Sciatic nerve (tissue), 2 donors: ENCODE measurements around the gene GRXCR1. TPM values are rescaled to one million over a fixed set of nuclear protein-coding genes. Genes with fewer than 3 reads are reported as not detected.

Experiments
- ATAC-seq: fragments of 200-7000 bp; cut with Tn5 transposase; one replicate; pipeline ENCODE4 v1.9.1; 2020; ENCODE audit warnings: mild to moderate bottlenecking, moderate library complexity
- DNase-seq: peaks from one replicate; pipeline ENCODE4 v3.0.0-alpha.2; 2020; ENCODE audit warnings: low spot score
- intact Hi-C: fragments of 100-400 bp; cut with DNase I; formaldehyde crosslinking; loops from one replicate; pipeline ENCODE4 v1.14.2; 2022
- total RNA-seq: library from RNA; stranded (reverse); fragmentation: NEBNext Ultra II Directional; extraction: Animal tissue kit (Norgen Biotek cat#: 25700); gene quantifications from one replicate; pipeline ENCODE4 v1.2.1, GENCODE V29; 2021
- donor health status: DM: no; HTN: no; CAD: no.
- donor health status: DM: no; HTN: no; CAD: no.

Gene GRXCR1
- total RNA-seq, 1 donor from 2014 or later, result not detected

GRCh38 chr4:42923431-42923830, 30.9 kb downstream of the GRXCR1 start:
- ATAC-seq (no peak), DNase-seq (no peak)
- intact Hi-C loops, result no loop called here

GRCh38 chr4:42925921-42926320, 33.4 kb downstream of the GRXCR1 start:
- no peak for ATAC-seq
- intact Hi-C loops, result no loop called here

GRCh38 chr4:42927946-42928345, 35.4 kb downstream of the GRXCR1 start:
- ATAC-seq, result no peak
- no peak for DNase-seq
- intact Hi-C loops, result no loop called here

More at GRCh38 chr4:42925921-42926320, 33.4 kb downstream of the GRXCR1 start:
- DNase-seq, result no peak

- intact Hi-C loops, result no loop called here
- ATAC-seq (no peak), DNase-seq (no peak)
These were observed 36.1 kb downstream of the GRXCR1 start for GRCh38 chr4:42928582-42928981.

GRCh38 chr4:42942216-42942615, 49.7 kb downstream of the GRXCR1 start:
- intact Hi-C loops, result no loop called here
- no peak for DNase-seq
- ATAC-seq, result no peak

GRCh38 chr4:42945874-42946273, 53.4 kb downstream of the GRXCR1 start:
- intact Hi-C loops, result no loop called here
- ATAC-seq (no peak), DNase-seq (no peak)

- DNase-seq (no peak), ATAC-seq (no peak)
- intact Hi-C loops, result no loop called here
These were observed 60.8 kb downstream of the GRXCR1 start for GRCh38 chr4:42953321-42953720.

- intact Hi-C loops, result no loop called here
- no peak for DNase-seq
These were observed 62.6 kb downstream of the GRXCR1 start for GRCh38 chr4:42954963-42955669.

GRCh38 chr4:42955746-42956505, 63.4 kb downstream of the GRXCR1 start:
- no peak for DNase-seq
- intact Hi-C loops, result no loop called here
- no peak for ATAC-seq

More at GRCh38 chr4:42954963-42955669, 62.6 kb downstream of the GRXCR1 start:
- no peak for ATAC-seq

GRCh38 chr4:42965326-42965725, 72.8 kb downstream of the GRXCR1 start:
- DNase-seq, result no peak
- ATAC-seq, result no peak
- intact Hi-C loops, result no loop called here

GRCh38 chr4:42985976-42986375, 93.5 kb downstream of the GRXCR1 start:
- intact Hi-C loops, result no loop called here
- no peak for ATAC-seq
- no peak for DNase-seq

GRCh38 chr4:42995343-42995944, 102.9 kb downstream of the GRXCR1 start:
- intact Hi-C loops, result no loop called here
- ATAC-seq, result no peak
- DNase-seq, result no peak

- ATAC-seq (no peak), DNase-seq (no peak)
- intact Hi-C loops, result no loop called here
These were observed 116.3 kb downstream of the GRXCR1 start for GRCh38 chr4:43008793-43009192.

GRCh38 chr4:43014256-43014655, 121.7 kb downstream of the GRXCR1 start:
- intact Hi-C loops, result no loop called here
- ATAC-seq, result no peak
- DNase-seq, result no peak

GRCh38 chr4:43041632-43042031, 149.1 kb downstream of the GRXCR1 start:
- intact Hi-C loops, result no loop called here
- no peak for ATAC-seq
- DNase-seq, result no peak

- intact Hi-C loops, result no loop called here
- DNase-seq (no peak), ATAC-seq (no peak)
These were observed 154.5 kb downstream of the GRXCR1 start for GRCh38 chr4:43047058-43047457.

GRCh38 chr4:43048570-43048969, 156.1 kb downstream of the GRXCR1 start:
- intact Hi-C loops, result no loop called here
- no peak for ATAC-seq
- no peak for DNase-seq

- intact Hi-C loops, result no loop called here
- DNase-seq (no peak), ATAC-seq (no peak)
These were observed 156.8 kb downstream of the GRXCR1 start for GRCh38 chr4:43049326-43049725.

GRCh38 chr4:43066415-43066814, 173.9 kb downstream of the GRXCR1 start:
- intact Hi-C loops, result no loop called here
- DNase-seq, result no peak
- no peak for ATAC-seq

GRCh38 chr4:43071069-43071468, 178.6 kb downstream of the GRXCR1 start:
- no peak for ATAC-seq
- intact Hi-C loops, result no loop called here
- DNase-seq, result no peak
